ENCODE measurements around the gene TYMP.
"Not testable (repeated sequence)": the region's sequence is repeated elsewhere in the genome, so short reads cannot be mapped to it uniquely, and the experiment has no call there.

GRCh38 chr22:50533856-50534711, 4.3 kb upstream of the TYMP start:
- TF ChIP-seq CTCF (IDR thresholded peaks at IDR 0.05; ENCODE audit: insufficient read depth, low read length, poor library complexity, severe bottlenecking); EZH2phosphoT487 (conservative IDR thresholded peaks at IDR 0.05; ENCODE audit: low read length): not testable (repeated sequence)
